Duodenal mucosa (tissue), 2 donors: ENCODE results near the gene CDC42SE1.

ENCODE experiments used
- H3K27ac ChIP-seq: one replicate; pipeline ENCODE4 v1.7.0; 2013; ENCODE audit warnings: low read depth, low read length
- H3K27me3 ChIP-seq, 2 donors: one replicate each; pipeline ENCODE4 v1.7.0; 2013; ENCODE audit warnings: low read length in 2 of 2, control low read depth in 1 of 2; ENCODE audit not compliant: insufficient read depth in 2 of 2, control insufficient read depth in 1 of 2
- H3K36me3 ChIP-seq, 2 donors: one replicate each; pipeline ENCODE4 v1.7.0; 2013; ENCODE audit warnings: low read length in 2 of 2, control low read depth in 1 of 2; ENCODE audit not compliant: insufficient read depth in 2 of 2, control insufficient read depth in 1 of 2
- H3K4me1 ChIP-seq, 2 donors: one replicate each; pipeline ENCODE4 v1.7.0; 2013; ENCODE audit warnings: low read length in 2 of 2, control low read depth in 1 of 2; ENCODE audit not compliant: insufficient read depth in 2 of 2, control insufficient read depth in 1 of 2
- H3K4me3 ChIP-seq, 2 donors: one replicate each; pipeline ENCODE4 v1.7.0; 2013; ENCODE audit warnings: low read length in 2 of 2, low read depth in 1 of 2
- H3K9ac ChIP-seq, 2 donors: one replicate each; pipeline ENCODE4 v1.7.0; 2013; ENCODE audit warnings: low read length in 2 of 2, low read depth in 1 of 2
- H3K9me3 ChIP-seq, 2 donors: one replicate each; pipeline ENCODE4 v1.7.0; 2013; ENCODE audit warnings: low read length in 2 of 2, control low read depth in 1 of 2; ENCODE audit not compliant: control insufficient read depth in 1 of 2

Gene CDC42SE1

DNA sequence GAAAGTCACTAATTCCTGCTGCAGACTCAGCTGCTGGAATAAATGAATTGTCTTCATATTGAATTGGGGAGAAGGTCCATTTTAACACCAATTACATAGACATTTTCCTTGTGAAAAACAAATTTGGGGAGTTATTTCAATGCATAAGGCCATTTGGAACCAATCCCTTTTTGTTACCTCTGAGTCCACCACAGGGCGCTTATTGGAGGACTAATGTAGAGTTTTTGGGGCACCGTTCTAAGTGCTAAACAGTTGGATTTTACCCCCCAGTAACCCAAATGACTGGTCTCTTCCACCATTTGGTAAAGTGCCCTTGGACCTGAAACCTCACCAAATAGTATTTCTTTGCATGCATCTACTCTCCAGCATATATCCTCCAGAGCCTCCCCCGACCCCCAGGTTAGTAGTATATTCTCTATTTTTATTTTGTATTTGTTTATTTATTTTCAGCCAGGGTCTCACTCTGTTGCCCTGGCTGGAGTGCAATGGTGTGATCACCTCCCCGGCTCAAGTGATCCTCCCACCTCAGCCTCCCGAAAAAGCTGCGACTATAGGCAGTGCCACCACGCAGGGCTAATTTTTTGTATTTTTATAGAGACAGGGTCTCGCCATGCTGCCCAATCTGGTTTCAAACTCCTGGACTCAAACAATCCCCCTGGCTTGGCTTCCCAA, 49.6 kb downstream of the CDC42SE1 start:
- Histone ChIP-seq H3K9ac (peak overlapping the region; percentile 92), H3K36me3 (peaks cover 0 to 3% of the 10 kb centered on the region in 2 donors), H3K27me3 (no peaks in the 10 kb centered on the region), H3K4me1 (peaks cover 55% of the 10 kb centered on the region in 2 donors), H3K4me3 (peak overlapping the region; percentile 87 to 94), H3K27ac (no peak overlapping the region), H3K9me3 (no peaks in the 10 kb centered on the region)

DNA sequence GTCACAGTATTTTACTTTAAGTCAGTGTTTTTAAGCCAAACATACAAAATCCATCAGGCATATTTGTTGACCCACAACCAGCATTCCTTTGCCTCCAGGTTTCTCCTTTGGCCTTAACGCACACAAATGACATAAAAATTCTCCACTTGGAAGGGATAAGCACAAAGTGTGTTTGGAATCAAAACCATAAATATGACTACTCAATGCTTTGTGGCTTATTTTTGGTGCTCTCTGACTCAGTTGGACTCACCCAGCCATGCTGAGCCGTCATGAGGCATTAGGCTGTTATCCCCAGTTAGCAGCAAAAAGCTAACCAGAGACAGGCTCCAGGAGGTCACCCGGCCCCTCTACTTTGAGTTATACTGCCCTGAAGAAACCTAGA, 50.2 kb downstream of the CDC42SE1 start:
- Histone ChIP-seq H3K9me3 (no peaks in the 10 kb centered on the region), H3K4me3 (peak overlapping the region; percentile 87 to 94), H3K4me1 (peaks cover 52 to 58% of the 10 kb centered on the region in 2 donors), H3K9ac (peak overlapping the region; percentile 92), H3K36me3 (peaks cover 0 to 3% of the 10 kb centered on the region in 2 donors), H3K27me3 (no peaks in the 10 kb centered on the region), H3K27ac (peak overlapping the region; percentile 22)

DNA sequence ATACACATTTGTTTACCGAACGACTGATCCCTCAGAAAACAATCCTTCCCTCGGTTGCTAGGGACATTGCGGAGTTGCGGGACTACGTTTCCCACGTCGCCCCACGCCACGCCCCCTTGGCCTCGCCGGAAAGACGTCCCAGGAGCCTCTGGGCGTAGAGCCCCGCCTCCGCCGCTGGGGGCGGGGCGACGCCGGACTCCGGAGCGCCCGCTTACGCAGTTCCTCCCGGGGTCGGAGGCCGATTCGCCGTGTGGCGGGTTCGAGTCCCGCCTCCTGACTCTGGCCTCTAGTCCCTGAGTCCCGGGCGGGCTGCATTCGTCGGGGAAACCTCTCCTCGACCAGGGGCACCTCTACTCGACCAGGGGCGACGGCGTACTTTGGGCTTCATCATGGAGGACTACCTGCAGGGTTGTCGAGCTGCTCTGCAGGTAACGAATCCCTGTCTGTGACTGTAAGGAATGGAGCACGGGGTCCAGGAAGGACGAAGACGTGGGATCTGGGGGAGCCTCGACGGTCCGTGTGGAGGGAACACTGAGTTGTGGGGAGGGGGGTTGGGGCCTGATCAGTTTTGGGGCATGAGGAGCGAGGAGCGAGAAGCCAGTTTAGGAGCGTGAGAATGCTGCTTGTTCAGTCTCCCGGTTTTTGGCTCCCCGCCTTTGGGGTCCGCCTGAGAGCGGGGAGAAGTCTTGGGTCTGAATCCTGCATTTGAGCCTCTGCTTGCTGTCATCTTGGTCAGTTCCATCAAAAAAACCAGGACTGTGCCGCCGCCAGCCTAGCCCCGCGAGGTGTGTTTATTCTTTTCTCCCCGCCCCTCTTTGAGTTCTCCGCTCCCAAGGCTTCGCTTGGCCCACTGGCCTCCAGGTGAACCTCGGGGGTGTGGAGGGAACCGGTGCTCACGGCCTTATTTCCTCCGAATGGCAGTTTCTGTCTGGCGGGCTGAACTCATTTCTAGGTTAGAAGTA, 50.9 kb downstream of the CDC42SE1 start, which contains the start of gene PRUNE1:
TSS of gene PRUNE1 (plus strand) at position 206 of the 962 bp plus-strand sequence. CDS start at position 390, 184 bp downstream.
- H3K9me3 ChIP-seq, result no peaks in the 10 kb centered on the region
- peak within 1 kb of the TSS; percentile 92 for H3K9ac ChIP-seq
- no peaks in the 10 kb centered on the region for H3K27me3 ChIP-seq
- peak within 1 kb of the TSS; percentile 82 for H3K27ac ChIP-seq
- peaks cover 0 to 3% of the 10 kb centered on the region in 2 donors for H3K36me3 ChIP-seq
- peak within 1 kb of the TSS; percentile 87 to 94 for H3K4me3 ChIP-seq
- peaks cover 46 to 62% of the 10 kb centered on the region in 2 donors for H3K4me1 ChIP-seq

DNA sequence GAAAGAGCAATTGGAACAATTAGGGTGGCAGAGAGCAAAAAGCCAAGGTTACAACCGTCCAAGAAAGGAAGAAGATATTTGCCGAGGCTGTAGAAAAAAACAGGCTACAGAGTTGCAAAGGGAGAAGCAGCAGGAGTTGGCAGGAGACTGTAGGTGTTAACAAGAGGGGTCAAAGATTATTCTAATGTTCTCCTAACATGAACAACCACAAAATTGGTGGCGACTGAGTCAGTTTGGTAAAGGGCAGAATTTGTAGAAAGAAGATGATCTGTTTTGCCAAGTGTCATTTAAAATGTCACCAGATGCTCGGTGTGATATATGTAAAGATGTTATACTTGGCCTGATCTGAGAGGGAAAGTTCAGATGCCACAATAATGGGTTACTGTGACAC, 51.6 kb downstream of the CDC42SE1 start:
- H3K27me3 ChIP-seq, result no peaks in the 10 kb centered on the region
- peak overlapping the region; percentile 82 for H3K27ac ChIP-seq
- H3K9me3 ChIP-seq, result no peaks in the 10 kb centered on the region
- peaks cover 0 to 6% of the 10 kb centered on the region in 2 donors for H3K36me3 ChIP-seq
- H3K4me1 ChIP-seq, result peaks cover 44 to 61% of the 10 kb centered on the region in 2 donors
- H3K4me3 ChIP-seq, result peak overlapping the region; percentile 87 to 94
- peak overlapping the region; percentile 28 to 57 for H3K9ac ChIP-seq

DNA sequence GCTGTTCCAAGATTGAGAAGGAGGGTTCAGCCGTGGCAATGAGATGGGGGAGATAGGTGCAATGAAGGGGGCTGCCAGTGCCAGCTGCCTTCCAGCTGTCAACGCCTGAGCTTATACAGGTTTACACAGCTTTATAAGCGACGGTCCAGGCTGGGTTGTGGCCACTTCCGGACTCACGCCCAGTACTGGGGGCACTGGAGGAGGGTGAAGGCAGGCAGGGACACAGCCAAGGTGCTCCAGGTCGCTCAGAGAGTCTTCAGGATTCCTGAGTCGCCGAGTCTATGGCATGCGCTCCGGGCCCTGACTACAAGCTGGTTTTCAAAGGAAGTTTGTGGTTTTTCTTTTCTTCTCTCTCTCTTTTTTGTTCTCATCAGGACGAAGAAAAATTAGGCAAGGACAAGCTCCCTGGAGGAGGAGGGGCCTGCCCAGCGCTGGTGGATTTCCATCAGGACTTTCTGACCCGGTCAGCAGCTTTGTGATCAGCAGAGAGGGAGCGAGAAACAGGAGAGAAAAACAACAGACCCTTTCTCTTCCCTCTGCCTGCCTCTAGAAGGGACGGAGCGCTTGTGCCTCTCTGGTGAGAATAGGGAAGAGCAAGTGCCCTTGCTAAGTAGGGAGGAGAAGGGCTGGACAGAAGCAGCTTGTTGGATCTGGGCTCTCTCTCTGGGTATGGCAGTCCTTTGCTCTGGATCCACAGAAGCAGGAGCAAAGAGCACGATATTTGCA, 52.9 kb downstream of the CDC42SE1 start, which contains the start of gene MINDY1:
TSS of gene MINDY1 (minus strand) at position 576 of the 726 bp plus-strand sequence. CDS start 4,285 bp downstream, outside the sequence.
- Histone ChIP-seq H3K9me3 (no peaks in the 10 kb centered on the region), H3K4me1 (peaks cover 35 to 60% of the 10 kb centered on the region in 2 donors), H3K27me3 (no peaks in the 10 kb centered on the region), H3K36me3 (peaks cover 0 to 19% of the 10 kb centered on the region in 2 donors), H3K27ac (peak within 1 kb of the TSS; percentile 82), H3K9ac (peak within 1 kb of the TSS; percentile 92 to 93), H3K4me3 (peak within 1 kb of the TSS; percentile 87 to 94)

DNA sequence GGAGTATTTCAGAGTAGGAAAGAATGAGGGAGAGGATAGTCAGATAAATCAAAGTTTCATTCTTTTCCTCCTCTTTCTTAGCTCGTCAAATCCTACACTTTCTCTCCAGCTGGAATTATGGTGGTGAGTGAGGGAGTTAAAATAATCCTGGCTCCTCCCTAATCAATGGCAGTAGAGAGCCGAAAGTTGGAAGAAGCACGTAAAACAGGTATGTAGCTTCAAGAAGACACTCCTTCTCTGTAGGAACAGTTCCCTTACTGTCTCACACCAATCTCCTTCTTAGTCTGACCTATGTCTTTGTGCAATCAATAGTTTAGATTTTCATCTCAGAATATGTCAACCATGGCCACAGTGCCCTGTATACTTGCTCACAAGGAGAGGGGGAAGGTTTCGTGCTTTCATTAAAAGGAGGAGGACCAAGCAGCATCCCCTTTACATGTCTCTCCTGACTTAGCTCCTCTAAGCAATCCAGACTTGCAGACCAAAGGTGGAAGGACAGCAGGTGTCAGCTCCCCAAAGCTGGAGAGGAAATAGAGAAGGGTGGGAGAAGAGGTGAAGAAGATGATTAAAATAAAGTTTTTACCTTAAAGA, 53.6 kb downstream of the CDC42SE1 start:
- Histone ChIP-seq H3K27ac (peak overlapping the region; percentile 82), H3K36me3 (peaks cover 0 to 25% of the 10 kb centered on the region in 2 donors), H3K4me3 (peak overlapping the region; percentile 81 to 94), H3K4me1 (peaks cover 29 to 56% of the 10 kb centered on the region in 2 donors), H3K27me3 (no peaks in the 10 kb centered on the region), H3K9ac (peak overlapping the region; percentile 92 to 93), H3K9me3 (no peaks in the 10 kb centered on the region)

DNA sequence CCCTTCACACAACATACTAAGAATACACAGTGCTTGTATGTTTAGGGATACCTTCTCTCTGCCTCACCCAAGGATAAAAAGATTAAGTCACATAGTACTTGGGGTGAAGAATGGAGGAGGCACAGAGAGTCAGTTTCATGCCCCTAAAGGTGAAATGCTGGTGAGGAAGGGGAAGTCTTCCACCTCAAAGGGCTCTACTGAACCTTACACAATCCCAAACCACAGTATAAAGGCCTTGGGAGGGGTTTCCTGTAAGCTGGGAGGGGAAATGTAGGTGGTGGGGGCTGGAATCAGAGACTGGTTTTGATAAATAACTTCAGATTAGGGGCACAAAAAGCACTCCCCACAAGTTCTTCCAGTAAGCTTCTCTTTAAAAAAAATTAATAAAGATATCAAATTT, 56.2 kb downstream of the CDC42SE1 start:
- H3K9ac ChIP-seq, result peak overlapping the region in 1 of 2 donors; percentile 41
- H3K27ac ChIP-seq, result no peak overlapping the region
- H3K9me3 ChIP-seq, result no peaks in the 10 kb centered on the region
- peak overlapping the region; percentile 13 for H3K4me3 ChIP-seq
- H3K27me3 ChIP-seq, result no peaks in the 10 kb centered on the region
- peaks cover 11 to 43% of the 10 kb centered on the region in 2 donors for H3K36me3 ChIP-seq
- peaks cover 18 to 46% of the 10 kb centered on the region in 2 donors for H3K4me1 ChIP-seq

DNA sequence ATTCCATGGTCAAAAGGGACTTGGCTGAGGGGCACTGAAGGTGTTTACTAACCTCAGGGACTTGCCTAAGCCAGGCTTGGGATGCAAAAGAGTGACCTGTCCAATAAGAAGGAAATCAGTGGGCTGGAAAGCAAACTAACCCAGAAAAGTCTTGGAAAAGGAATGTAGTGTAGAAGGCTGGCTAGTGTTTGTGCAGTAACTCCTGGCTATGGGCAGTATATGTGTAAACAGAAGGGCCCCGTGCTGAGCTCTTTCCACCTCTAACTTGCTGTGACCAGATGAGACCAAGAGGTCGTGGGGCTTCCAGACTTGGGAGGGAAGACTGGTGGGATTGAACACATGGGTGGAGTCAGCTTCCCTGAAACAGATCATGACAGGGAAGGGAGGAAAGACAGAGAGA, 56.8 kb downstream of the CDC42SE1 start:
- no peaks in the 10 kb centered on the region for H3K27me3 ChIP-seq
- H3K9ac ChIP-seq, result peak overlapping the region in 1 of 2 donors; percentile 41
- peaks cover 14 to 41% of the 10 kb centered on the region in 2 donors for H3K4me1 ChIP-seq
- H3K9me3 ChIP-seq, result no peaks in the 10 kb centered on the region
- peaks cover 12 to 48% of the 10 kb centered on the region in 2 donors for H3K36me3 ChIP-seq
- H3K4me3 ChIP-seq, result peak overlapping the region in 1 of 2 donors; percentile 13
- no peak overlapping the region for H3K27ac ChIP-seq

DNA sequence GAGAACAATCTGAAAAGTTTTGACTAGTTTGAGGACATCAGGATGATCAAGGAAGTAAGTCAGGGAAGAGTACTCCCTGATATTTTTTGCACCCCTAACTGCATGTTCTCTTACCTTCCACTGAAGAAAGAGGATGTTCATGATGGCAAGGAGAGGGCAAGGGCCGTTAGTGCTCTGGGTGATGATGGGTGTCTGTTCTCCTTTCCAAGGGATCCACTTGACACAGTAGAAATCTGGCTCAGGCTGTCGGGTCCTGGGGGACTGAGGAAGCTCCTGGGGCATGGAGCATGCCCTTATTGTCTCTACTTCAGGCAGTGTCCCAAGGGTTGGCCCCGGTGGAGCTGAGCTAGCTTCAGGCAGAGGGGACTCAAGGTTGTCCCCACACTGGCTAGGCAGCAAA, 57.4 kb downstream of the CDC42SE1 start:
- Histone ChIP-seq H3K4me1 (peaks cover 9 to 36% of the 10 kb centered on the region in 2 donors), H3K9ac (no peak overlapping the region), H3K27ac (no peak overlapping the region), H3K27me3 (no peaks in the 10 kb centered on the region), H3K9me3 (no peaks in the 10 kb centered on the region), H3K36me3 (peaks cover 18 to 54% of the 10 kb centered on the region in 2 donors), H3K4me3 (no peak overlapping the region)
